ENCODE measurements around the gene LRRFIP2. TPM values are rescaled to one million over a fixed set of nuclear protein-coding genes. Genes with fewer than 3 reads are reported as not detected.
"Not testable (repeated sequence)": the region's sequence is repeated elsewhere in the genome, so short reads cannot be mapped to it uniquely, and the experiment has no call there.

LRRFIP2 gene
- total RNA-seq, 4 donors from 2014 or later: 85.7 to 103 (median 100.0) TPM

DNA sequence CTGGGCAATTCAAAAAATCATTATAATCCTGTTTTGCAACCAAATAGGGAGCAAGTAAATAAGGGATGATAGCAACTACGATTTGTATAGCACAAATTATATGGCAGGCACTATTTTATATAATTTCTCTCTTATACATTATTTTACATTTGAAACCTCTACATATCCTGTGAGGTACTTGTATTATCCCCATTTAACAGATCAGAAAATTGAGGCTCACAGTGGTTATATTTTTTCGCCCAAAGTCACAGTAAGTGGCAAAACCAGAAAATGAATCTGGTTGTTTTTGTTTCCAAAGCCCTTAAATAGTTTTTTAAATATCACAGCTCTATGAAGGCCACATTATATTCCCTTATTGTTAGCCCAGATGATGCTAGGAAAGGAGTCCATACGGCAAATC is 106.8 kb downstream of the LRRFIP2 start:
- DNase-seq (no peak), ATAC-seq (no peak)
- no peaks in the 10 kb centered on the region for H3K4me1 ChIP-seq
- intact Hi-C loops (cut with DNase I; ENCODE audit: low total_unique reads): no loop called here
- H3K36me3 ChIP-seq: peaks cover 0 to 50% of the 10 kb centered on the region in 2 donors
- H3K27me3 ChIP-seq: no peaks in the 10 kb centered on the region
- H3K4me3 ChIP-seq: no peak overlapping the region
- no peaks in the 10 kb centered on the region for H3K9me3 ChIP-seq
- TF ChIP-seq, protein P1, sequence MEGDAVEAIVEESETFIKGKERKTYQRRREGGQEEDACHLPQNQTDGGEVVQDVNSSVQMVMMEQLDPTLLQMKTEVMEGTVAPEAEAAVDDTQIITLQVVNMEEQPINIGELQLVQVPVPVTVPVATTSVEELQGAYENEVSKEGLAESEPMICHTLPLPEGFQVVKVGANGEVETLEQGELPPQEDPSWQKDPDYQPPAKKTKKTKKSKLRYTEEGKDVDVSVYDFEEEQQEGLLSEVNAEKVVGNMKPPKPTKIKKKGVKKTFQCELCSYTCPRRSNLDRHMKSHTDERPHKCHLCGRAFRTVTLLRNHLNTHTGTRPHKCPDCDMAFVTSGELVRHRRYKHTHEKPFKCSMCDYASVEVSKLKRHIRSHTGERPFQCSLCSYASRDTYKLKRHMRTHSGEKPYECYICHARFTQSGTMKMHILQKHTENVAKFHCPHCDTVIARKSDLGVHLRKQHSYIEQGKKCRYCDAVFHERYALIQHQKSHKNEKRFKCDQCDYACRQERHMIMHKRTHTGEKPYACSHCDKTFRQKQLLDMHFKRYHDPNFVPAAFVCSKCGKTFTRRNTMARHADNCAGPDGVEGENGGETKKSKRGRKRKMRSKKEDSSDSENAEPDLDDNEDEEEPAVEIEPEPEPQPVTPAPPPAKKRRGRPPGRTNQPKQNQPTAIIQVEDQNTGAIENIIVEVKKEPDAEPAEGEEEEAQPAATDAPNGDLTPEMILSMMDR (IDR thresholded peaks at IDR 0.05 in 4 of 5, conservative IDR thresholded peaks at IDR 0.05 in 1 of 5): no peak
- TF ChIP-seq POLR2A (IDR thresholded peaks at IDR 0.05): no peak
- in situ Hi-C loops (cut with MboI; ENCODE audit: low sequenced_read_pairs in 4 of 4): no loop called here
- no peak overlapping the region for H3K27ac ChIP-seq

DNA sequence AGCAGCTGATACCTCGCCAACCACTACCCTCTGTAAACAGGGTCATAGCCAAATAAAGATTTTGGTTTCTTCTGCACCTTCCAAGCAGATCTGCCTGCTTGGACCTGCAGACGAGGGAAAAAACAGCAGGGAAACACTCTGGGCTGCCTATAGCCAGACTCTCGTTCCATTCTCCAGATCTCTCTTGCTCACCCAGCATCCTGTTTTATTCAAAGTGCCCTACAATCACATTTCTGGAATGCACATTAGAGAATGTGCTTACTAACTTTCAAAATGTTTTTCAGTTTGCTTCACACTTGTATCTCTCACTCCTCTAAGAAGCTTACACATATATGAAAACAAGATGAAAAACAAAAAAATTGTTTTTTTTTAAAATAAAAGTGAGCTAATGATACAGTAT is 109.6 kb downstream of the LRRFIP2 start:
- TF ChIP-seq POLR2A (IDR thresholded peaks at IDR 0.05): no peak
- TF ChIP-seq, protein P1 (IDR thresholded peaks at IDR 0.05 in 4 of 5, conservative IDR thresholded peaks at IDR 0.05 in 1 of 5): no peak
- DNase-seq (no peak), ATAC-seq (no peak)
- Histone ChIP-seq H3K9me3 (no peaks in the 10 kb centered on the region), H3K27me3 (no peaks in the 10 kb centered on the region), H3K27ac (no peak overlapping the region), H3K4me3 (no peak overlapping the region), H3K36me3 (peaks cover 0 to 56% of the 10 kb centered on the region in 2 donors), H3K4me1 (no peaks in the 10 kb centered on the region)
- intact Hi-C loops (cut with DNase I; ENCODE audit: low total_unique reads): no loop called here
- in situ Hi-C loops (cut with MboI; ENCODE audit: low sequenced_read_pairs in 4 of 4): no loop called here

DNA sequence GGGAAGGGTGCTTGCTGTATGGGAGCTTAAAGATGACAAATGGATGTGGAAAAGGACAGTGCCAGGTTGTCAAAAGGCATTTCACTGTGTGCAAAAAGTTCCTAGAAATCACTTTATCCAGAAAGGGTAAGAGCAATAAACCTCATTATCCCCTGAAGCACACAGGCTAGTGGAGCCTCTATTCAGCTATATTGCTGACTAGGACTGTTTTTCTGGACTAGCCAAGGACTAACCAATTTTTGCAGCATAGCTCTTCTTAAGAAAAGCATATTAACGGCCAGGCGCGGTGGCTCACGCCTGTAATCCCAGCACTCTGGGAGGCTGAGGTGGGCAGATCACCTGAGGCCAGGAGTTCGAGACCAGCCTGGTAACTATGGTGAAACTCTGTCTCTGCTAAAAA is 116.3 kb downstream of the LRRFIP2 start:
- peaks cover 0 to 49% of the 10 kb centered on the region in 2 donors for H3K36me3 ChIP-seq
- H3K27me3 ChIP-seq: no peaks in the 10 kb centered on the region
- TF ChIP-seq, protein P1 (IDR thresholded peaks at IDR 0.05 in 4 of 5, conservative IDR thresholded peaks at IDR 0.05 in 1 of 5): no peak
- no peak for TF ChIP-seq POLR2A (IDR thresholded peaks at IDR 0.05)
- peaks cover 25 to 37% of the 10 kb centered on the region in 2 donors for H3K4me1 ChIP-seq
- DNase-seq: no peak
- no peak for ATAC-seq
- intact Hi-C loops (cut with DNase I; ENCODE audit: low total_unique reads): no loop called here
- no peak overlapping the region for H3K4me3 ChIP-seq
- H3K27ac ChIP-seq: peak overlapping the region in 1 of 4 donors; percentile 86
- in situ Hi-C loops (cut with MboI; ENCODE audit: low sequenced_read_pairs in 4 of 4): no loop called here
- H3K9me3 ChIP-seq: no peaks in the 10 kb centered on the region

DNA sequence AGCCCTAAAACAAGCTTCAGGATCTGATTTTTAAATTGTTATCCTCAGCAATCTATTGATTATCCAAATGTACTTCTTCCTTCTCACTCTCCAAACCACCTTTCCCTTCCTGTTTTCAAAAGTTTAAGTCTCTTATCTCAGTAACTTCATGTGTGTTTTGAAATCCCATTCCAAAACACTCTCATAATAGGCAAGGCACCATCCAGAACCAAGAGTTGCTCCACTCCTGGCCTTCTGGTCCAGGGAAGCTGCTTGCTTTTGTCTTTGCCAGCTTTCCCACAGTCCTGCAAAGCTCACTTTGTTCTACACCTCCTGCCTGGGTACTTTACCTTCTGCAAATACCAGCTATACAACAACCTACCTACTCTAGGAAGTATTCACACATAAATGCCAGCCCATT is 117.6 kb downstream of the LRRFIP2 start:
- H3K27me3 ChIP-seq: no peaks in the 10 kb centered on the region
- peaks cover 30 to 42% of the 10 kb centered on the region in 2 donors for H3K4me1 ChIP-seq
- DNase-seq: no peak
- intact Hi-C loops (cut with DNase I; ENCODE audit: low total_unique reads) (no loop called here), in situ Hi-C loops (cut with MboI; ENCODE audit: low sequenced_read_pairs in 4 of 4) (no loop called here)
- peak overlapping the region; percentile 27 to 90 (median 88) for H3K27ac ChIP-seq
- no peaks in the 10 kb centered on the region for H3K9me3 ChIP-seq
- H3K36me3 ChIP-seq: peaks cover 0 to 47% of the 10 kb centered on the region in 2 donors
- no peak for ATAC-seq
- TF ChIP-seq, protein P1 (IDR thresholded peaks at IDR 0.05 in 4 of 5, conservative IDR thresholded peaks at IDR 0.05 in 1 of 5): no peak
- TF ChIP-seq POLR2A (IDR thresholded peaks at IDR 0.05): no peak
- no peak overlapping the region for H3K4me3 ChIP-seq

DNA sequence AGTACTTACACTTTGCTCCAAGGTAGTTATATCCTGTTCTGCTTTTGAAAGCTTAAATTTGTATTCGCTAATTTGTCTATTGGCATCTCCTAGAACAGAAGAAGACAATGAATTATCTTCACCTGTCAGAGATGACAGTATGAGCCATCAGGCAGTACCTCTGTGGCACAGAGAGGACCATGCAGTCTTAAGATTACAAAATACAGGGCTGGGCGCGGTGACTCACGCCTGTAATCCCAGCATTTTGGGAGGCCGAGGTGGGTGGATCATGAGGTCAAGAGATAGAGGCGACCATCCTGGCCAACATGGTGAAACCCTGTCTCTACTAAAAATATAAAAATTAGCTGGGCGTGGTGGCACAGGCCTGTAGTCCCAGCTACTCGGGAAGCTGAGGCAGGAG is 119.3 kb downstream of the LRRFIP2 start:
- H3K9me3 ChIP-seq; H3K4me3 ChIP-seq; H3K27me3 ChIP-seq; in situ Hi-C loops (cut with MboI; ENCODE audit: low sequenced_read_pairs in 4 of 4): not testable (repeated sequence)
- peak; percentile 70 to 73 for ATAC-seq
- intact Hi-C loops (cut with DNase I; ENCODE audit: low total_unique reads): loop anchor here (2.0 kb wide), 1 partner anchor 62 kb away; the partner anchor contains the start of genes EPM2AIP1 and MLH1
- peaks cover 32 to 44% of the 10 kb centered on the region in 2 donors for H3K4me1 ChIP-seq
- peak; percentile 43 to 85 for DNase-seq
- H3K36me3 ChIP-seq: peaks cover 0 to 51% of the 10 kb centered on the region in 2 donors
- H3K27ac ChIP-seq: peak overlapping the region; percentile 86 to 90 (median 89)

Data from gastrocnemius medialis (tissue), 4 donors.